Lung (tissue), 12 donors: ENCODE measurements around the gene P2RX2. TPM values are rescaled to one million over a fixed set of nuclear protein-coding genes. Genes with fewer than 3 reads are reported as not detected.

ENCODE experiments used
- ATAC-seq: fragments of 200-7000 bp; cut with Tn5 transposase; one replicate; pipeline ENCODE4 v1.9.1; 2020; ENCODE audit warnings: moderate number of reproducible peaks; ENCODE audit not compliant: insufficient read depth, low FRiP score
- DNase-seq, 3 donors: peaks; one replicate each; pipeline ENCODE4 v3.0.0-alpha.2; 2013 to 2017
- H3K27ac ChIP-seq, 2 donors: one replicate each; pipeline ENCODE4 v1.5.1; 2013; ENCODE audit warnings: mild to moderate bottlenecking in 2 of 2, moderate library complexity in 2 of 2, control low read depth in 1 of 2, inconsistent platforms in 1 of 2, low read depth in 1 of 2, low read length in 1 of 2
- H3K27me3 ChIP-seq, 3 donors: one replicate each; pipeline ENCODE4 v1.5.1; 2013; ENCODE audit warnings: low read length in 2 of 3; ENCODE audit not compliant: control insufficient read depth in 3 of 3, insufficient read depth in 3 of 3
- H3K36me3 ChIP-seq, 4 donors: one replicate each; pipeline ENCODE4 v1.5.1; 2013; ENCODE audit warnings: low read length in 4 of 4, mild to moderate bottlenecking in 1 of 4, moderate library complexity in 1 of 4; ENCODE audit not compliant: control insufficient read depth in 4 of 4, insufficient read depth in 4 of 4
- H3K4me1 ChIP-seq, 5 donors: one replicate each; pipeline ENCODE4 v1.5.1; 2013; ENCODE audit warnings: low read length in 5 of 5, mild to moderate bottlenecking in 2 of 5, moderate library complexity in 1 of 5; ENCODE audit not compliant: control insufficient read depth in 5 of 5, insufficient read depth in 5 of 5
- H3K4me3 ChIP-seq: one replicate; pipeline ENCODE4 v1.5.1; 2013; ENCODE audit warnings: mild to moderate bottlenecking, control low read depth, moderate library complexity
- H3K9ac ChIP-seq, 2 donors: one replicate each; pipeline ENCODE4 v1.5.1; 2013; ENCODE audit warnings: low read length in 2 of 2, control low read depth in 1 of 2; ENCODE audit not compliant: insufficient read depth in 1 of 2
- H3K9me3 ChIP-seq, 4 donors: one replicate each; pipeline ENCODE4 v1.5.1; 2013; ENCODE audit warnings: low read length in 3 of 4, mild to moderate bottlenecking in 1 of 4, moderate library complexity in 1 of 4; ENCODE audit not compliant: control insufficient read depth in 4 of 4, insufficient read depth in 3 of 4
- WGBS, 2 donors: extraction: QIAGEN DNeasy Blood & Tissue Kit; methylation state at CpG; one replicate each; pipeline ENCODE4 v1.1.7; 2013; 5-methylcytosine and 5-hydroxymethylcytosine counted together
- polyA plus RNA-seq, 2 donors: library from polyadenylated mRNA; stranded (reverse); fragments of 200-250 nt; gene quantifications; one replicate each; pipeline ENCODE4 v1.2.1, GENCODE V29; 2013
- total RNA-seq, 2 donors: library from RNA; depleted of rRNA in 1 of 2; stranded (reverse); fragments of >200 nt in 1 of 2; gene quantifications; one replicate each; pipeline ENCODE4 v1.2.1, GENCODE V29; 2014 to 2021
- TF ChIP-seq, protein P1 (sequence below): IDR thresholded peaks from 2 replicates; pipeline ENCODE4 v1.5.1; 2012; ENCODE audit warnings: mild to moderate bottlenecking; ENCODE audit errors: control extremely low read depth, extremely low read depth
- donor health status: control.
- donor health status: control.
- donor health status: Bipolar disorder and iron deficiency.
- donor health status: healthy.
- donor health status: DM: yes; HTN: yes; CAD: no.

Gene P2RX2
- total and polyA plus RNA-seq, 4 donors, result 0.05 to 3.4 (median 0.90) TPM

DNA sequence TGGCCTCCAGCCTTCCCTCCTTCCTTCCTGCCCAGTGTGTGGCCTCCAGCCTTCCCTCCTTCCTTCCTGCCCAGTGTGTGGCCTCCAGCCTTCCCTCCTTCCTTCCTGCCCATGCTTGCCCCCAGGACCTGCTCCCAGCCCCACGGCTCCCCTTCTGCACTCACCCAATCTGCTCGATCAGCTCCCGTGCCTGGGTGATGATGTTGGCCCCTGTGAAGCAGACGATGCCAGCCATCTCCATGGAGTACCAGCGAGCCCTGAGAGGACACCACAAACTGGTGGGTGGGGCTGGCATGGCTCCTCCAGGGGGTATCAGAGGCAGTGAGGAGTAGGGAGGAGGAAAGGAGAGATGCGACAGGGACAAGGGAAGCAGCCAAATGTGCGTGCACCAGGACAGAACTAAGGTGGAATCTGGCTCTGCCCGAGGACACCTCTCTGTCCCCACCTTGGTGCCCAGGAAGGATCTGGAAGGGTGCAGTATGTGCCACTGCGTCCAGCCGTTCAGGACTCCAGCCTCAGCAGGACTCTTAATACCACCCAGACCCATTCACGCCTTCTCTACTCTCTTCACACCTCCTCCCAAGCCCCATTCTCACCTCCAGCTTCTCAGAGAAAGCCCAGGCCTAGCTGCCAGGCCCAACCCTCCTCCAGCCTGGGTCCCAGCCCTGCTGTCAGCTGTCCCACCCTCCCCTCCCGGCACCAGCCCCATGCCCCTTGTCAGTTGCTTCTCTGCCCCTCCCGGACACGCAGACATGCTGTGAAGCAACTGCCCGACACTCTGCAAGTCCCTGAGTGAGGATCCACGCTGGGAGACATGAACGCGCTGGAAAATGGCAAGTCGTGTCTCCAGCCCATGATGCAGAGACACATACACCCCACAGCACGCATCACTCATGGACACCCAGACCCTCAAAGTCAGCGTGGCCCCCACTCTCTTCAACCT lies 45.9 kb downstream of the P2RX2 start:
- no peaks in the 10 kb centered on the region for H3K9me3 ChIP-seq
- peaks cover 11 to 70% (median 60%) of the 10 kb centered on the region in 4 donors for H3K36me3 ChIP-seq
- no peak overlapping the region for H3K27ac ChIP-seq
- DNase-seq (no peak), ATAC-seq (no peak)
- H3K9ac ChIP-seq, result no peak overlapping the region
- TF ChIP-seq, protein P1, sequence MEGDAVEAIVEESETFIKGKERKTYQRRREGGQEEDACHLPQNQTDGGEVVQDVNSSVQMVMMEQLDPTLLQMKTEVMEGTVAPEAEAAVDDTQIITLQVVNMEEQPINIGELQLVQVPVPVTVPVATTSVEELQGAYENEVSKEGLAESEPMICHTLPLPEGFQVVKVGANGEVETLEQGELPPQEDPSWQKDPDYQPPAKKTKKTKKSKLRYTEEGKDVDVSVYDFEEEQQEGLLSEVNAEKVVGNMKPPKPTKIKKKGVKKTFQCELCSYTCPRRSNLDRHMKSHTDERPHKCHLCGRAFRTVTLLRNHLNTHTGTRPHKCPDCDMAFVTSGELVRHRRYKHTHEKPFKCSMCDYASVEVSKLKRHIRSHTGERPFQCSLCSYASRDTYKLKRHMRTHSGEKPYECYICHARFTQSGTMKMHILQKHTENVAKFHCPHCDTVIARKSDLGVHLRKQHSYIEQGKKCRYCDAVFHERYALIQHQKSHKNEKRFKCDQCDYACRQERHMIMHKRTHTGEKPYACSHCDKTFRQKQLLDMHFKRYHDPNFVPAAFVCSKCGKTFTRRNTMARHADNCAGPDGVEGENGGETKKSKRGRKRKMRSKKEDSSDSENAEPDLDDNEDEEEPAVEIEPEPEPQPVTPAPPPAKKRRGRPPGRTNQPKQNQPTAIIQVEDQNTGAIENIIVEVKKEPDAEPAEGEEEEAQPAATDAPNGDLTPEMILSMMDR, result no peak
- WGBS, 2 donors, result 54 to 81% methylated on average over 21 of the region's 21 CpGs
- no peaks in the 10 kb centered on the region for H3K27me3 ChIP-seq
- no peak overlapping the region for H3K4me3 ChIP-seq
- H3K4me1 ChIP-seq, result no peaks in the 10 kb centered on the region

DNA sequence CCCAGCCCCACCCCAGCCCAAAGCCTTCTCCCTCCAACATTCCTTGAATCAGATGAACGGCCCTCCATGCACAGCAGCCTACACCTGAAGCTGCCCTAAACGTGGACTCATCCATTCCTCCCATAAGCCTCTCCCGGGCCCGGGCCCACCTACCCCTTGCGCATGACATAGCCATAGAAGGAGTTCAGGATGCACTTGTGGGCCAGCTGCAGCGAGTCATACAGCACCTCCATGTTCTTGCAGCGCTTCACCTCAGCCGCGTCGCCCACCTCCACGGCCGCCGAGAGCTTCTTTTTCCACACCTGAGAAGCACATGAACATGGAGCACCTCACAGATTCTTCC lies 46.5 kb downstream of the P2RX2 start:
- H3K27me3 ChIP-seq, result no peaks in the 10 kb centered on the region
- ATAC-seq, result no peak
- H3K9me3 ChIP-seq, result no peaks in the 10 kb centered on the region
- 91 to 94% methylated on average over 13 of the region's 13 CpGs for WGBS, 2 donors
- no peak for DNase-seq
- H3K4me1 ChIP-seq, result no peaks in the 10 kb centered on the region
- H3K27ac ChIP-seq, result no peak overlapping the region
- TF ChIP-seq, protein P1, result no peak
- H3K4me3 ChIP-seq, result no peak overlapping the region
- no peak overlapping the region for H3K9ac ChIP-seq
- peaks cover 14 to 71% (median 58%) of the 10 kb centered on the region in 4 donors for H3K36me3 ChIP-seq

DNA sequence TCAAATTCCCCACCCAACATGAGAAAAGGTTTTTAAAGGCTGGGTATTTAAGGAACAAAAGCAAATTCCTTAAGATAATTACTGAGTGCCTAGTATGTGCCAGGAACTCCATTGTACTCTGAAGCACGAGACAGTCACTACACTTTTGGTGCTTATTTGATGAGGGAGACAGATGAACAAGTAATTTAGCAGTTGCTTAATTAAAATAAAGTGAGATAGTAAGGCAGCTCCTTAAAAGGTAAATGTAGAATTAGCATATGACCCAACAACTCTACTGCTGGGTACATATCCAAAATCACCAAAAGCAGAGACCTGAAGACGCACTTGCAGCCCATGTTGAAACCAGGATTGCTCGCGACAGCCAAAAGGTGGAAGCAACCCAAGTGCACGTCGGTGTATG lies 47.2 kb downstream of the P2RX2 start:
- DNase-seq (no peak), ATAC-seq (no peak)
- Histone ChIP-seq H3K27me3 (no peaks in the 10 kb centered on the region), H3K4me3 (no peak overlapping the region), H3K9ac (no peak overlapping the region), H3K9me3 (no peaks in the 10 kb centered on the region), H3K27ac (no peak overlapping the region), H3K4me1 (no peaks in the 10 kb centered on the region), H3K36me3 (peaks cover 14 to 66% (median 52%) of the 10 kb centered on the region in 4 donors)
- 48 to 84% methylated on average over 6 of the region's 6 CpGs for WGBS, 2 donors
- TF ChIP-seq, protein P1, result no peak
